Mesodermal cell (in vitro differentiated cells): ENCODE measurements around the gene ASCL1.

Source experiments
- H3K27ac ChIP-seq: 2 replicates; pipeline ENCODE4 v1.7.0; 2013; ENCODE audit warnings: mild to moderate bottlenecking, low read depth, low read length, moderate library complexity; ENCODE audit not compliant: severe bottlenecking
- H3K36me3 ChIP-seq: 2 replicates; pipeline ENCODE4 v1.7.1; 2013; ENCODE audit warnings: mild to moderate bottlenecking, low read length, moderate library complexity; ENCODE audit not compliant: control insufficient read depth, insufficient read depth
- H3K4me1 ChIP-seq: one replicate; pipeline ENCODE4 v1.7.1; 2013; ENCODE audit warnings: mild to moderate bottlenecking, low read length; ENCODE audit not compliant: insufficient read depth, control insufficient read depth, poor library complexity, severe bottlenecking
- H3K4me3 ChIP-seq: 2 replicates; pipeline ENCODE4 v1.7.0; 2013; ENCODE audit warnings: low read length, control low read depth, mild to moderate bottlenecking; ENCODE audit not compliant: insufficient read depth, poor library complexity, severe bottlenecking; ENCODE audit errors: extremely low read depth
- H3K9me3 ChIP-seq: 2 replicates; pipeline ENCODE4 v1.7.1; 2013; ENCODE audit warnings: mild to moderate bottlenecking, low read length, moderate library complexity; ENCODE audit not compliant: control insufficient read depth
- WGBS, 2 experiments: methylation state at CpG; one replicate each; pipeline ENCODE4 v1.1.5; 2013; ENCODE audit warnings: missing lambda C conversion rate in 2 of 2; ENCODE audit not compliant: insufficient coverage in 2 of 2; 5-methylcytosine and 5-hydroxymethylcytosine counted together

Gene ASCL1

GRCh38 chr12:102980350-102980749 is 22.9 kb downstream of the ASCL1 start:
- no peaks in the 10 kb centered on the region for H3K36me3 ChIP-seq
- H3K4me3 ChIP-seq, result no peak overlapping the region
- H3K27ac ChIP-seq, result no peak overlapping the region
- no CpG with 5 or more reads among the region's 1 CpG for WGBS, 2 experiments
- H3K9me3 ChIP-seq, result no peaks in the 10 kb centered on the region
- no peaks in the 10 kb centered on the region for H3K4me1 ChIP-seq

- WGBS, 2 experiments, result 66 to 88% methylated on average over 1 to 2 of the region's 2 CpGs
- no peak overlapping the region for H3K27ac ChIP-seq
- no peaks in the 10 kb centered on the region for H3K4me1 ChIP-seq
- no peaks in the 10 kb centered on the region for H3K36me3 ChIP-seq
- H3K4me3 ChIP-seq, result no peak overlapping the region
- H3K9me3 ChIP-seq, result no peaks in the 10 kb centered on the region
These were observed 32.9 kb downstream of the ASCL1 start for GRCh38 chr12:102990419-102990818.

GRCh38 chr12:102992297-102992696 is 34.8 kb downstream of the ASCL1 start:
- H3K4me1 ChIP-seq, result no peaks in the 10 kb centered on the region
- no peaks in the 10 kb centered on the region for H3K36me3 ChIP-seq
- no peak overlapping the region for H3K4me3 ChIP-seq
- WGBS, 2 experiments, result 80 to 83% methylated on average over 2 of the region's 5 CpGs
- no peak overlapping the region for H3K27ac ChIP-seq
- peaks cover 3% of the 10 kb centered on the region for H3K9me3 ChIP-seq

- H3K4me1 ChIP-seq, result no peaks in the 10 kb centered on the region
- H3K9me3 ChIP-seq, result peaks cover 5% of the 10 kb centered on the region
- no peak overlapping the region for H3K27ac ChIP-seq
- H3K36me3 ChIP-seq, result no peaks in the 10 kb centered on the region
- H3K4me3 ChIP-seq, result no peak overlapping the region
- 95 to 100% methylated on average over 1 to 2 of the region's 4 CpGs for WGBS, 2 experiments
These were observed 35.2 kb downstream of the ASCL1 start for GRCh38 chr12:102992720-102993119.

GRCh38 chr12:102993537-102993936 is 36.1 kb downstream of the ASCL1 start:
- H3K4me3 ChIP-seq, result no peak overlapping the region
- WGBS, 2 experiments, result 57% methylated on average over 1 of the region's 1 CpG; no CpG with 5 or more reads in 1 of the 2 experiments
- H3K4me1 ChIP-seq, result no peaks in the 10 kb centered on the region
- no peaks in the 10 kb centered on the region for H3K36me3 ChIP-seq
- no peak overlapping the region for H3K27ac ChIP-seq
- peaks cover 5% of the 10 kb centered on the region for H3K9me3 ChIP-seq

GRCh38 chr12:102995372-102995771 is 37.9 kb downstream of the ASCL1 start:
- Histone ChIP-seq H3K9me3 (peaks cover 5% of the 10 kb centered on the region), H3K27ac (no peak overlapping the region), H3K4me3 (no peak overlapping the region), H3K4me1 (no peaks in the 10 kb centered on the region), H3K36me3 (no peaks in the 10 kb centered on the region)
- no CpG with 5 or more reads among the region's 1 CpG for WGBS, 2 experiments
